Panc1 (cell line): ENCODE data around the gene FAM149A. TPM values are rescaled to one million over a fixed set of nuclear protein-coding genes. Genes with fewer than 3 reads are reported as not detected.

Source experiments
- ATAC-seq: fragments of 200-7000 bp; cut with Tn5 transposase; 2 replicates; pipeline ENCODE4 v1.9.1; 2020; ENCODE audit warnings: mild to moderate bottlenecking, moderate library complexity
- BruUV-seq: library from RNA; stranded (reverse); fragments of 400-500 nt; replicated peaks from 2 replicates; lab custom pipeline; 2021; lab: Mats Ljungman, UMichigan
- CTCF ChIA-PET: fragments of 300-600 bp; sonication (Branson Sonifier 250); formaldehyde crosslinking; loops from one replicate; lab custom pipeline; 2022; ENCODE audit warnings: antibody characterized with exemption; lab: Charles Lee
- POLR2A ChIA-PET: fragments of 300-600 bp; sonication (Branson Sonifier 250); formaldehyde crosslinking; loops from one replicate; lab custom pipeline; 2022; ENCODE audit warnings: antibody characterized with exemption; lab: Charles Lee
- DNase-seq: peaks from one replicate; pipeline ENCODE4 v3.0.0-alpha.2; 2010; ENCODE audit warnings: low read depth, low spot score
- H3K27ac ChIP-seq: 2 replicates; pipeline ENCODE4 v1.5.1; 2011; ENCODE audit warnings: mild to moderate bottlenecking, low read length, inconsistent platforms
- H3K27me3 ChIP-seq: fragments of 200-500 bp; sonication (Bioruptor generic); 2 replicates; pipeline ENCODE4 v1.6.0; 2014; ENCODE audit warnings: low read length, inconsistent platforms; ENCODE audit not compliant: control insufficient read depth, insufficient read depth
- H3K36me3 ChIP-seq: fragments of 200-500 bp; sonication (Bioruptor generic); 2 replicates; pipeline ENCODE4 v1.5.1; 2014; ENCODE audit warnings: inconsistent platforms, mild to moderate bottlenecking, low read length, moderate library complexity; ENCODE audit not compliant: control insufficient read depth, insufficient read depth
- H3K4me1 ChIP-seq: 2 replicates; pipeline ENCODE4 v1.5.1; 2011; ENCODE audit warnings: inconsistent platforms, mild to moderate bottlenecking, low read length, moderate library complexity; ENCODE audit not compliant: control insufficient read depth, insufficient read depth
- H3K4me3 ChIP-seq, 2 experiments: 2 replicates each; pipeline ENCODE4 v1.5.1; 2011 to 2012; ENCODE audit warnings: low read depth in 2 of 2, low read length in 2 of 2, mild to moderate bottlenecking in 2 of 2, inconsistent platforms in 1 of 2, moderate library complexity in 1 of 2
- H3K9me3 ChIP-seq: fragments of 200-500 bp; sonication (Bioruptor generic); 2 replicates; pipeline ENCODE4 v1.5.1; 2014; ENCODE audit warnings: low read depth, mild to moderate bottlenecking, inconsistent platforms, low read length, moderate library complexity; ENCODE audit not compliant: control insufficient read depth, insufficient read depth
- POLR2AphosphoS5 ChIP-seq: IDR thresholded peaks from 2 replicates; pipeline ENCODE4 v1.6.1; 2012; ENCODE audit warnings: mild to moderate bottlenecking, low read depth, low read length, moderate library complexity
- SIN3A ChIP-seq: IDR thresholded peaks from 2 replicates; pipeline ENCODE4 v1.6.1; 2012; ENCODE audit warnings: low read depth, mild to moderate bottlenecking, low read length, moderate library complexity, borderline replicate concordance; ENCODE audit not compliant: insufficient read depth
- TCF7L2 ChIP-seq: IDR thresholded peaks from 2 replicates; pipeline ENCODE4 v1.6.1; 2011; ENCODE audit warnings: mild to moderate bottlenecking, low read depth, low read length, inconsistent platforms
- in situ Hi-C: cut with HindIII; loops from 2 replicates; pipeline ENCODE4 v1.10.0; 2016; ENCODE audit warnings: low sequenced_read_pairs, low pct_unique_long_range_greater_than_20kb
- intact Hi-C: fragments of 100-400 bp; cut with micrococcal nuclease; formaldehyde crosslinking; loops from one replicate; pipeline ENCODE4 v1.10.0; 2022; ENCODE audit not compliant: unreplicated experiment
- total RNA-seq: library from RNA; stranded (reverse); gene quantifications from one replicate; pipeline ENCODE4 v1.2.1, GENCODE V29; 2021; ENCODE audit not compliant: unreplicated experiment
- TF ChIP-seq, protein P1 (sequence below): fragments of 450-650 bp; IDR thresholded peaks from 2 replicates; pipeline ENCODE4 v1.5.1; 2017; ENCODE audit warnings: mild to moderate bottlenecking
- TF ChIP-seq, protein P2 (sequence below), 2 experiments: IDR thresholded peaks; 2 replicates each; pipeline ENCODE4 v1.6.1; 2011 to 2012; ENCODE audit warnings: low read depth in 2 of 2, control low read depth in 1 of 2, low read length in 1 of 2, mild to moderate bottlenecking in 1 of 2, moderate library complexity in 1 of 2; ENCODE audit not compliant: insufficient read depth in 1 of 2

FAM149A gene
- total RNA-seq, 1 experiment from 2014 or later: 0.13 TPM

DNA sequence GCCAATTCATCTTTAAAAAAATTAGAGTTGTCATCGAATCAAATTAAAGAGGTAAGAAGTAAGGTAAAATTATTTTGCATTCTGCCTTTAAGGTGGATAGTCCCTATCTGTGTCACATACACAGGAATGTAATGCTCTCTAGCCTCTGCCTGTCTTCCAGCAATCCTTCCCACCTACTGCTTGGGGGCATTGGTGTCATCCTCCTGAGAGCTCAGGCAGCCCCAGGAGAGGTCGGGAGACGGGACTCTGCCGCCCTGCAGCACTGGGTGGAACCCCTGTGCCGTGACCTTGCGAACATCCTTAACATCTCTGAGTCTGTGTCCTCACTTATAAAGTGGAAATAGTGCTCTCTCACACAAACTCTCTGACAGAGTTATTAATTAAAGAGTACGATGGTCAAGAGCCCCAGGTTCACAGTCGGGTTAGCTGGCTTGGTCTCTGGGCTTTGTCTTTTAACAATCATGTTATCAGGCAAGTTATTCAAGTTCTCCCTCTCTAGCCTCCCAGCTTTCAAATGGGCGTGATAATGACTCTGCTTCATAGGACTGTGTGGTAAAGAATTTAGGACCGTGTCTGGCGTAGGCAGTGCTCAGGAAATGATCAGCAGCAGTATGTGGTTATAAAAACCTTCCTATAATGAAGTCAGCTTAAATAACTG, 25.4 kb upstream of the FAM149A start:
- no peak overlapping the region for H3K4me3 ChIP-seq
- CTCF ChIA-PET: no interaction called here
- no peak for ATAC-seq
- H3K36me3 ChIP-seq: no peaks in the 10 kb centered on the region
- BruUV-seq: no TSS peak
- no peak overlapping the region for H3K27ac ChIP-seq
- TF ChIP-seq POLR2AphosphoS5 (no peak), TCF7L2 (no peak), SIN3A (no peak)
- TF ChIP-seq, protein P1, sequence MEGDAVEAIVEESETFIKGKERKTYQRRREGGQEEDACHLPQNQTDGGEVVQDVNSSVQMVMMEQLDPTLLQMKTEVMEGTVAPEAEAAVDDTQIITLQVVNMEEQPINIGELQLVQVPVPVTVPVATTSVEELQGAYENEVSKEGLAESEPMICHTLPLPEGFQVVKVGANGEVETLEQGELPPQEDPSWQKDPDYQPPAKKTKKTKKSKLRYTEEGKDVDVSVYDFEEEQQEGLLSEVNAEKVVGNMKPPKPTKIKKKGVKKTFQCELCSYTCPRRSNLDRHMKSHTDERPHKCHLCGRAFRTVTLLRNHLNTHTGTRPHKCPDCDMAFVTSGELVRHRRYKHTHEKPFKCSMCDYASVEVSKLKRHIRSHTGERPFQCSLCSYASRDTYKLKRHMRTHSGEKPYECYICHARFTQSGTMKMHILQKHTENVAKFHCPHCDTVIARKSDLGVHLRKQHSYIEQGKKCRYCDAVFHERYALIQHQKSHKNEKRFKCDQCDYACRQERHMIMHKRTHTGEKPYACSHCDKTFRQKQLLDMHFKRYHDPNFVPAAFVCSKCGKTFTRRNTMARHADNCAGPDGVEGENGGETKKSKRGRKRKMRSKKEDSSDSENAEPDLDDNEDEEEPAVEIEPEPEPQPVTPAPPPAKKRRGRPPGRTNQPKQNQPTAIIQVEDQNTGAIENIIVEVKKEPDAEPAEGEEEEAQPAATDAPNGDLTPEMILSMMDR: no peak
- TF ChIP-seq, protein P2, sequence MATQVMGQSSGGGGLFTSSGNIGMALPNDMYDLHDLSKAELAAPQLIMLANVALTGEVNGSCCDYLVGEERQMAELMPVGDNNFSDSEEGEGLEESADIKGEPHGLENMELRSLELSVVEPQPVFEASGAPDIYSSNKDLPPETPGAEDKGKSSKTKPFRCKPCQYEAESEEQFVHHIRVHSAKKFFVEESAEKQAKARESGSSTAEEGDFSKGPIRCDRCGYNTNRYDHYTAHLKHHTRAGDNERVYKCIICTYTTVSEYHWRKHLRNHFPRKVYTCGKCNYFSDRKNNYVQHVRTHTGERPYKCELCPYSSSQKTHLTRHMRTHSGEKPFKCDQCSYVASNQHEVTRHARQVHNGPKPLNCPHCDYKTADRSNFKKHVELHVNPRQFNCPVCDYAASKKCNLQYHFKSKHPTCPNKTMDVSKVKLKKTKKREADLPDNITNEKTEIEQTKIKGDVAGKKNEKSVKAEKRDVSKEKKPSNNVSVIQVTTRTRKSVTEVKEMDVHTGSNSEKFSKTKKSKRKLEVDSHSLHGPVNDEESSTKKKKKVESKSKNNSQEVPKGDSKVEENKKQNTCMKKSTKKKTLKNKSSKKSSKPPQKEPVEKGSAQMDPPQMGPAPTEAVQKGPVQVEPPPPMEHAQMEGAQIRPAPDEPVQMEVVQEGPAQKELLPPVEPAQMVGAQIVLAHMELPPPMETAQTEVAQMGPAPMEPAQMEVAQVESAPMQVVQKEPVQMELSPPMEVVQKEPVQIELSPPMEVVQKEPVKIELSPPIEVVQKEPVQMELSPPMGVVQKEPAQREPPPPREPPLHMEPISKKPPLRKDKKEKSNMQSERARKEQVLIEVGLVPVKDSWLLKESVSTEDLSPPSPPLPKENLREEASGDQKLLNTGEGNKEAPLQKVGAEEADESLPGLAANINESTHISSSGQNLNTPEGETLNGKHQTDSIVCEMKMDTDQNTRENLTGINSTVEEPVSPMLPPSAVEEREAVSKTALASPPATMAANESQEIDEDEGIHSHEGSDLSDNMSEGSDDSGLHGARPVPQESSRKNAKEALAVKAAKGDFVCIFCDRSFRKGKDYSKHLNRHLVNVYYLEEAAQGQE (IDR thresholded peaks at IDR 0.05; ENCODE audit: insufficient read depth in 1 of 2, low read depth in 2 of 2, low read length in 1 of 2): no peak
- no peak for DNase-seq
- POLR2A ChIA-PET: no interaction called here
- H3K4me1 ChIP-seq: no peaks in the 10 kb centered on the region
- in situ Hi-C loops: no loop called here
- intact Hi-C loops: no loop called here
- no peaks in the 10 kb centered on the region for H3K9me3 ChIP-seq
- H3K27me3 ChIP-seq: peaks cover 2% of the 10 kb centered on the region

DNA sequence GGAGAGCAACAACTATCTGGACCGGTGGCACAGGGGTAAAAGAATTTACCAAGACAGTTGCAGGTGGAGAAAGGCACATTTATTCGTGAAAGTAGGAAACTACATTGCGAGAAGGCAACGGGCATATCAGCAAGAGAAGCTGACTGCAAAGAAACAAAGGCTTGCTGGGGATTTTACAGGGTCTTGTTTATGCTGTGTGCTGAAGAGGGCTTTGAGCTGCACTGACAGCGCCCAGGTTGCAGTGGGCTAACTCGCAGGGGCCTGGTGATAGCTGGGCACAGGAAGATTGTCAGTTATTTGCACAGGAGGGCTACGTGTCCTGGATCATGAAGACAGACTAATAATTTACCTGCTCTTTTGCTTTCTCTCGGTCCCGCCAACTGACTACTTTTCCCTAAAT, 24.8 kb upstream of the FAM149A start:
- H3K27ac ChIP-seq: no peak overlapping the region
- H3K4me1 ChIP-seq: no peaks in the 10 kb centered on the region
- CTCF ChIA-PET: interaction anchor here (0.6 kb wide), 1 partner anchor 1832 kb away, joined by 3 read pairs; no protein-coding TSS in a partner anchor
- H3K36me3 ChIP-seq: no peaks in the 10 kb centered on the region
- intact Hi-C loops (no loop called here), in situ Hi-C loops (no loop called here)
- no peaks in the 10 kb centered on the region for H3K9me3 ChIP-seq
- TF ChIP-seq, protein P2 (IDR thresholded peaks at IDR 0.05; ENCODE audit: insufficient read depth in 1 of 2, low read depth in 2 of 2, low read length in 1 of 2): no peak
- TF ChIP-seq TCF7L2: no peak
- DNase-seq: no peak
- POLR2A ChIA-PET: no interaction called here
- peaks cover 2% of the 10 kb centered on the region for H3K27me3 ChIP-seq
- H3K4me3 ChIP-seq: no peak overlapping the region
- no peak for ATAC-seq
- BruUV-seq: no TSS peak
